GM12878 (cell line): ENCODE data around the gene DNAJC27. TPM values are rescaled to one million over a fixed set of nuclear protein-coding genes. Genes with fewer than 3 reads are reported as not detected.
A peak's percentile ranks its signal among the peaks of the same experiment; 100 is the strongest.

ENCODE experiments used
- ATAC-seq: fragments of 200-7000 bp; cut with Tn5 transposase; 3 replicates; pipeline ENCODE4 v1.9.1; 2020; ENCODE audit warnings: mild to moderate bottlenecking, moderate library complexity
- BruUV-seq: library from RNA; stranded (reverse); fragments of 400-500 nt; replicated peaks from 2 replicates; lab custom pipeline; 2021; lab: Mats Ljungman, UMichigan
- CTCF ChIA-PET: fragments of 300-600 bp; sonication (Branson Sonifier 250); formaldehyde crosslinking; extraction: SDS; loops from one replicate; lab custom pipeline; 2021; ENCODE audit warnings: inconsistent platforms; lab: Yijun Ruan, JAX
- POLR2A ChIA-PET: fragments of 350-600 bp; formaldehyde crosslinking; extraction: SDS; loops from one replicate; lab custom pipeline; 2021; ENCODE audit warnings: inconsistent platforms; lab: Charles Lee
- RAD21 ChIA-PET: fragments of 300-600 bp; sonication (Branson Sonifier 250); formaldehyde crosslinking; loops from one replicate; lab custom pipeline; 2023; ENCODE audit warnings: antibody characterized with exemption; ENCODE audit not compliant: unreplicated experiment; lab: Charles Lee
- SMC1A ChIA-PET: fragments of 300-600 bp; sonication (Branson Sonifier 250); formaldehyde crosslinking; loops from one replicate; lab custom pipeline; 2023; ENCODE audit not compliant: unreplicated experiment, uncharacterized antibody; lab: Charles Lee
- DNase-seq: peaks from one replicate; pipeline ENCODE4 v3.0.0-alpha.2; 2011; ENCODE audit warnings: low read depth, low spot score
- FAIRE-seq: peaks from 3 replicates; lab custom pipeline; 2011; peaks lifted over from hg19 to GRCh38; lab: Jason Lieb, UNC
- H2AFZ ChIP-seq: 2 replicates; pipeline ENCODE4 v1.6.0; 2011; ENCODE audit warnings: low read depth, low read length, control low read depth; ENCODE audit not compliant: control insufficient read depth
- H3K27ac ChIP-seq: 2 replicates; pipeline ENCODE4 v1.5.1; 2011; ENCODE audit warnings: control low read depth; ENCODE audit not compliant: control insufficient read depth, insufficient read depth
- H3K27me3 ChIP-seq, 2 experiments: replicated peaks in 1 of 2; 2 replicates each; pipeline versions ENCODE4 v1.6.0 to v1.6.1; 2011; ENCODE audit warnings: low read length in 1 of 2; ENCODE audit not compliant: control insufficient read depth in 2 of 2, insufficient read depth in 2 of 2
- H3K36me3 ChIP-seq, 2 experiments: 2 replicates each; pipeline ENCODE4 v1.5.1; 2011; ENCODE audit warnings: low read length in 1 of 2; ENCODE audit not compliant: control insufficient read depth in 2 of 2, insufficient read depth in 2 of 2
- H3K4me1 ChIP-seq: 2 replicates; pipeline ENCODE4 v1.6.1; 2011; ENCODE audit warnings: mild to moderate bottlenecking, low read length, moderate library complexity, mixed read lengths; ENCODE audit not compliant: control insufficient read depth, insufficient read depth
- H3K4me2 ChIP-seq: 2 replicates; pipeline ENCODE4 v1.6.0; 2011; ENCODE audit warnings: control low read depth; ENCODE audit not compliant: control insufficient read depth, insufficient read depth
- H3K4me3 ChIP-seq: fragments of 200-600 bp; sonication (generic); 2 replicates; pipeline ENCODE4 v1.5.1; 2016
- H3K79me2 ChIP-seq: 2 replicates; pipeline ENCODE4 v1.6.0; 2011; ENCODE audit warnings: low read length; ENCODE audit not compliant: control insufficient read depth, insufficient read depth
- H3K9ac ChIP-seq: 2 replicates; pipeline ENCODE4 v1.8.0; 2011; ENCODE audit warnings: low read length, control low read depth, mixed read lengths; ENCODE audit not compliant: control insufficient read depth, insufficient read depth
- H3K9me3 ChIP-seq: replicated peaks from 3 replicates; pipeline ENCODE4 v1.5.1; 2011; ENCODE audit warnings: mild to moderate bottlenecking, low read length; ENCODE audit not compliant: control insufficient read depth, insufficient read depth
- H4K20me1 ChIP-seq: 2 replicates; pipeline ENCODE4 v1.6.0; 2011; ENCODE audit not compliant: control insufficient read depth, insufficient read depth
- ATF3 ChIP-seq: IDR thresholded peaks from 2 replicates; pipeline ENCODE4 v1.6.1; 2011; ENCODE audit warnings: low read depth, mild to moderate bottlenecking, low read length, moderate library complexity, borderline replicate concordance; ENCODE audit errors: extremely low read depth
- E2F8 ChIP-seq: fragments of 450-650 bp; IDR thresholded peaks from 2 replicates; pipeline ENCODE4 v1.6.1; 2018; ENCODE audit warnings: mild to moderate bottlenecking, low read depth, moderate library complexity; ENCODE audit not compliant: partially characterized antibody
- EGR1 ChIP-seq, 2 experiments: IDR thresholded peaks; 1 replicate in 1 of 2; 2 replicates in 1 of 2; pipeline ENCODE4 v1.6.1; 2011 to 2012; ENCODE audit warnings: low read depth in 2 of 2, low read length in 2 of 2, borderline replicate concordance in 1 of 2, mild to moderate bottlenecking in 1 of 2, moderate library complexity in 1 of 2
- FOS ChIP-seq: IDR thresholded peaks from 3 replicates; pipeline ENCODE4 v1.6.1; 2011; ENCODE audit warnings: borderline replicate concordance; ENCODE audit not compliant: insufficient read length; ENCODE audit errors: extremely low read depth
- HSF1 ChIP-seq: fragments of 150-350 bp; IDR thresholded peaks from 2 replicates; pipeline ENCODE4 v1.6.1; 2014; ENCODE audit warnings: mild to moderate bottlenecking, low read depth, low read length
- MEF2B ChIP-seq: fragments of 450-650 bp; IDR thresholded peaks from 2 replicates; pipeline ENCODE4 v1.6.1; 2018; ENCODE audit warnings: mild to moderate bottlenecking, moderate library complexity; ENCODE audit not compliant: partially characterized antibody, poor library complexity, severe bottlenecking
- POLR2AphosphoS5 ChIP-seq: IDR thresholded peaks from 2 replicates; pipeline ENCODE4 v1.6.1; 2011; ENCODE audit warnings: mild to moderate bottlenecking, low read length, inconsistent platforms
- POU2F2 ChIP-seq: IDR thresholded peaks from 3 replicates; pipeline ENCODE4 v1.6.1; 2011; ENCODE audit warnings: low read depth, mild to moderate bottlenecking, low read length, borderline replicate concordance
- RAD21 ChIP-seq: IDR thresholded peaks from 2 replicates; pipeline ENCODE4 v1.6.1; 2011; ENCODE audit warnings: mild to moderate bottlenecking, low read depth, low read length, moderate library complexity; ENCODE audit not compliant: insufficient read depth
- RAD51 ChIP-seq: fragments of 450-650 bp; IDR thresholded peaks from 2 replicates; pipeline ENCODE4 v1.6.1; 2016; ENCODE audit warnings: moderate library complexity, mild to moderate bottlenecking, inconsistent platforms
- RBBP5 ChIP-seq: fragments of 200-600 bp; sonication (generic); conservative IDR thresholded peaks from 2 replicates; pipeline ENCODE4 v1.6.1; 2016
- ZNF207 ChIP-seq: fragments of 450-650 bp; IDR thresholded peaks from 2 replicates; pipeline ENCODE4 v1.6.1; 2014; ENCODE audit warnings: antibody characterized with exemption, mild to moderate bottlenecking, borderline replicate concordance
- WGBS: methylation state at CpG from one replicate; pipeline ENCODE4 v1.1.6; 2016; ENCODE audit warnings: low lambda C conversion rate; ENCODE audit not compliant: insufficient replicate concordance, insufficient coverage; ENCODE audit errors: missing lambda C conversion rate; 5-methylcytosine and 5-hydroxymethylcytosine counted together
- in situ Hi-C: fragments of 300-500 bp; cut with MboI; formaldehyde crosslinking; loops from 9 replicates; pipeline ENCODE4 v1.14.3; 2018; ENCODE audit warnings: mixed read lengths
- intact Hi-C: fragments of 100-400 bp; cut with micrococcal nuclease; formaldehyde crosslinking; loops from one replicate; pipeline ENCODE4 v1.14.2; 2022; ENCODE audit not compliant: unreplicated experiment
- polyA plus RNA-seq, 11 experiments: library from polyadenylated mRNA; depleted of rRNA in 4 of 11; unstranded in 6 of 11; stranded (reverse) in 5 of 11; fragments of >200 nt; fragmentation: Nextera tagmentation in 4 of 11; fragmentation: Illumina TruSeq in 1 of 11; extraction: Ambion mirVana in 4 of 11; extraction: Trizol in 1 of 11; gene quantifications; 1 replicate in 1 of 11; 2 replicates in 10 of 11; pipeline versions ENCODE4 v1.2.1 to v1.2.3, GENCODE V29; 2011 to 2016; ENCODE audit warnings: inconsistent platforms in 2 of 11, missing spikeins in 2 of 11, low read depth in 1 of 11
- total RNA-seq, 4 experiments: library from RNA; depleted of rRNA in 3 of 4; stranded (reverse); fragments of >200 nt in 3 of 4; fragmentation: Illumina TruSeq in 1 of 4; extraction: Trizol in 1 of 4; gene quantifications; 2 replicates each; pipeline versions ENCODE4 v1.2.1 to v1.2.3, GENCODE V29; 2013 to 2021

DNAJC27 gene
- total and polyA plus RNA-seq, 10 of the 15 experiments (the other 5 are each of a cell fraction or from before 2014, with no cell fraction given) = 0.95 to 9.6 (median 3.7) TPM

- 96% methylated on average over 23 of the region's 23 CpGs for WGBS
- in situ Hi-C loops = no loop called here
- ChIA-PET SMC1A (no interaction called here), RAD21 (no interaction called here), CTCF (interaction anchor here (0.6 kb wide), 1 partner anchor 72 kb away, joined by 3 read pairs; no protein-coding TSS in a partner anchor), POLR2A (no interaction called here)
- no peaks in the 10 kb centered on the region for H3K79me2 ChIP-seq
- TF ChIP-seq EGR1 (IDR thresholded peaks at IDR 0.05; ENCODE audit: borderline replicate concordance in 1 of 2, low read depth in 2 of 2, low read length in 2 of 2) (no peak), RBBP5 (no peak), FOS (no peak), POU2F2 (no peak), RAD21 (no peak), RAD51 (no peak), HSF1 (no peak), POLR2AphosphoS5 (no peak), MEF2B (no peak), ZNF207 (no peak), E2F8 (no peak), ATF3 (no peak)
- intact Hi-C loops = no loop called here
- no peaks in the 10 kb centered on the region for H3K4me1 ChIP-seq
- peaks cover 12 to 22% of the 10 kb centered on the region in 2 experiments for H3K36me3 ChIP-seq
- H3K4me3 ChIP-seq = no peak overlapping the region
- no peak overlapping the region for H3K27ac ChIP-seq
- H4K20me1 ChIP-seq = no peaks in the 10 kb centered on the region
- no peak for DNase-seq
- TSS peak; percentile 55 for BruUV-seq
- H3K9me3 ChIP-seq = peaks cover 5% of the 10 kb centered on the region; the same call in 1 of the 3 replicates
- no peak overlapping the region for H3K9ac ChIP-seq
- H2AFZ ChIP-seq = no peak overlapping the region
- no peak for FAIRE-seq
- no peak overlapping the region for H3K4me2 ChIP-seq
- ATAC-seq = no peak
- no peaks in the 10 kb centered on the region for H3K27me3 ChIP-seq
Measured at GRCh38 chr2:24903161-24904103, 68.3 kb downstream of the DNAJC27 start.
